ENCODE results near the gene DBET. TPM values are rescaled to one million over a fixed set of nuclear protein-coding genes. Genes with fewer than 3 reads are reported as not detected.
A peak's percentile ranks its signal among the peaks of the same experiment; 100 is the strongest.
"Not testable (repeated sequence)": the region's sequence is repeated elsewhere in the genome, so short reads cannot be mapped to it uniquely, and the experiment has no call there.

The DBET gene
- total and polyA plus RNA-seq, 2 donors from 2014 or later, result not detected

- Histone ChIP-seq H3K9me3 (ENCODE audit: control insufficient read depth in 2 of 3, insufficient read depth in 1 of 3, low read length in 3 of 3) (no peaks in the 10 kb centered on the region), H3K4me3 (ENCODE audit: low read length in 3 of 3) (no peak overlapping the region), H3K36me3 (ENCODE audit: control insufficient read depth in 2 of 3, insufficient read depth in 3 of 3, low read length in 3 of 3) (no peaks in the 10 kb centered on the region), H3K27ac (ENCODE audit: low read depth in 2 of 2, low read length in 2 of 2) (no peak overlapping the region), H3K9ac (ENCODE audit: low read length in 3 of 3) (no peak overlapping the region), H3K27me3 (ENCODE audit: control insufficient read depth, insufficient read depth, low read length) (peaks cover 38% of the 10 kb centered on the region), H3K4me1 (ENCODE audit: control insufficient read depth in 2 of 3, insufficient read depth in 2 of 3, low read depth in 1 of 3, low read length in 3 of 3) (peaks cover 0 to 2% (median 0%) of the 10 kb centered on the region in 3 donors)
- peak; percentile 13 to 59 (median 25) for DNase-seq
- intact Hi-C loops (cut with DNase I), result no loop called here
- no peak for TF ChIP-seq CTCF (IDR thresholded peaks at IDR 0.05; ENCODE audit: borderline replicate concordance, extremely low read depth, insufficient read depth)
- no peak for FAIRE-seq
These were observed 45.1 kb upstream of the DBET start for GRCh38 chr4:190019023-190019858.

- intact Hi-C loops (cut with DNase I); H3K4me1 ChIP-seq (ENCODE audit: control insufficient read depth in 2 of 3, insufficient read depth in 2 of 3, low read depth in 1 of 3, low read length in 3 of 3); FAIRE-seq; H3K4me3 ChIP-seq (ENCODE audit: low read length in 3 of 3); H3K36me3 ChIP-seq (ENCODE audit: control insufficient read depth in 2 of 3, insufficient read depth in 3 of 3, low read length in 3 of 3); H3K27ac ChIP-seq (ENCODE audit: low read depth in 2 of 2, low read length in 2 of 2); H3K9ac ChIP-seq (ENCODE audit: low read length in 3 of 3); H3K9me3 ChIP-seq (ENCODE audit: control insufficient read depth in 2 of 3, insufficient read depth in 1 of 3, low read length in 3 of 3): not testable (repeated sequence)
- peak in 3 of 5 donors; percentile 9 to 38 (median 19) for DNase-seq
- H3K27me3 ChIP-seq (ENCODE audit: control insufficient read depth, insufficient read depth, low read length), result peaks cover 35% of the 10 kb centered on the region
These were observed 44.3 kb upstream of the DBET start for GRCh38 chr4:190019859-190020463.

GRCh38 chr4:190020790-190021717 is 43.2 kb upstream of the DBET start:
- FAIRE-seq, result no peak

GRCh38 chr4:190021973-190022372 is 42.3 kb upstream of the DBET start:
- DNase-seq; H3K4me3 ChIP-seq (ENCODE audit: low read length in 3 of 3); intact Hi-C loops (cut with DNase I); H3K4me1 ChIP-seq (ENCODE audit: control insufficient read depth in 2 of 3, insufficient read depth in 2 of 3, low read depth in 1 of 3, low read length in 3 of 3); FAIRE-seq; H3K27ac ChIP-seq (ENCODE audit: low read depth in 2 of 2, low read length in 2 of 2); H3K9me3 ChIP-seq (ENCODE audit: control insufficient read depth in 2 of 3, insufficient read depth in 1 of 3, low read length in 3 of 3); H3K36me3 ChIP-seq (ENCODE audit: control insufficient read depth in 2 of 3, insufficient read depth in 3 of 3, low read length in 3 of 3); H3K9ac ChIP-seq (ENCODE audit: low read length in 3 of 3): not testable (repeated sequence)
- H3K27me3 ChIP-seq (ENCODE audit: control insufficient read depth, insufficient read depth, low read length), result peaks cover 23% of the 10 kb centered on the region

More at GRCh38 chr4:190020790-190021717, 43.2 kb upstream of the DBET start:
- intact Hi-C loops (cut with DNase I), result no loop called here
- Histone ChIP-seq H3K36me3 (ENCODE audit: control insufficient read depth in 2 of 3, insufficient read depth in 3 of 3, low read length in 3 of 3) (no peaks in the 10 kb centered on the region), H3K4me3 (ENCODE audit: low read length in 3 of 3) (no peak overlapping the region), H3K9me3 (ENCODE audit: control insufficient read depth in 2 of 3, insufficient read depth in 1 of 3, low read length in 3 of 3) (no peaks in the 10 kb centered on the region), H3K27ac (ENCODE audit: low read depth in 2 of 2, low read length in 2 of 2) (no peak overlapping the region), H3K27me3 (ENCODE audit: control insufficient read depth, insufficient read depth, low read length) (peaks cover 31% of the 10 kb centered on the region), H3K4me1 (ENCODE audit: control insufficient read depth in 2 of 3, insufficient read depth in 2 of 3, low read depth in 1 of 3, low read length in 3 of 3) (peaks cover 0 to 2% (median 0%) of the 10 kb centered on the region in 3 donors), H3K9ac (ENCODE audit: low read length in 3 of 3) (no peak overlapping the region)
- TF ChIP-seq CTCF (IDR thresholded peaks at IDR 0.05; ENCODE audit: borderline replicate concordance, extremely low read depth, insufficient read depth), result no peak
- peak; percentile 78 to 90 (median 85) for DNase-seq

GRCh38 chr4:190022614-190023281 is 41.6 kb upstream of the DBET start:
- H3K27me3 ChIP-seq (ENCODE audit: control insufficient read depth, insufficient read depth, low read length), result peaks cover 21% of the 10 kb centered on the region
- H3K36me3 ChIP-seq (ENCODE audit: control insufficient read depth in 2 of 3, insufficient read depth in 3 of 3, low read length in 3 of 3); H3K4me1 ChIP-seq (ENCODE audit: control insufficient read depth in 2 of 3, insufficient read depth in 2 of 3, low read depth in 1 of 3, low read length in 3 of 3); H3K27ac ChIP-seq (ENCODE audit: low read depth in 2 of 2, low read length in 2 of 2); H3K9me3 ChIP-seq (ENCODE audit: control insufficient read depth in 2 of 3, insufficient read depth in 1 of 3, low read length in 3 of 3); intact Hi-C loops (cut with DNase I); H3K9ac ChIP-seq (ENCODE audit: low read length in 3 of 3); FAIRE-seq; H3K4me3 ChIP-seq (ENCODE audit: low read length in 3 of 3): not testable (repeated sequence)
- peak; percentile 16 to 74 (median 22) for DNase-seq

GRCh38 chr4:190027156-190027555 is 37.1 kb upstream of the DBET start, which contains the start of gene FRG2:
TSS of gene FRG2 (minus strand) at chr4:190027256. CDS start at chr4:190027204, 52 bp downstream.
- H3K9me3 ChIP-seq (ENCODE audit: control insufficient read depth in 2 of 3, insufficient read depth in 1 of 3, low read length in 3 of 3); H3K4me1 ChIP-seq (ENCODE audit: control insufficient read depth in 2 of 3, insufficient read depth in 2 of 3, low read depth in 1 of 3, low read length in 3 of 3); H3K4me3 ChIP-seq (ENCODE audit: low read length in 3 of 3); H3K27me3 ChIP-seq (ENCODE audit: control insufficient read depth, insufficient read depth, low read length); H3K9ac ChIP-seq (ENCODE audit: low read length in 3 of 3); H3K36me3 ChIP-seq (ENCODE audit: control insufficient read depth in 2 of 3, insufficient read depth in 3 of 3, low read length in 3 of 3); H3K27ac ChIP-seq (ENCODE audit: low read depth in 2 of 2, low read length in 2 of 2); FAIRE-seq; intact Hi-C loops (cut with DNase I); DNase-seq: not testable (repeated sequence)

Data from kidney (tissue), 14 donors.